ENCODE measurements around the gene PITX1.
"Not testable (repeated sequence)": the region's sequence is repeated elsewhere in the genome, so short reads cannot be mapped to it uniquely, and the experiment has no call there.

PITX1 gene

DNA sequence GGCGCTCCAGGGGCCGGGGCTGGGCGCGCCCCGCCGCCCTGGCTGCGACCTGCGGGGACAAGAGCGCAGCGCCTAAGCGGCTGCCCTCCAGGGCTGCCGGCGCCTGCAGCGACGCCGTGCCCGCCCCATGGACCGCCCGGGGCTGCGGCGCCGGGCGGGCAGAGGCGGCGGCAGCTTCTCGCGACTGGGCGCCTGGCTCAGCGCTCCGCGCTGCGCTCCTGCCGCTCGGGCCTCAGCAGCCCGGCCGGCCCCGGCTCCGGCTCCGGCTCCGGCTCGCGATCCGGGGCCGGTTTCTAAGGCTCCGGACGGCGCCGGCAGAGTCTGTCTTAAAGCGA lies at the start of gene PITX1:
Gene PITX1, minus strand, starts transcription at position 328 of the 335 bp plus-strand sequence. CDS start 347 bp downstream, outside the sequence.
- no peak for DNase-seq

DNA sequence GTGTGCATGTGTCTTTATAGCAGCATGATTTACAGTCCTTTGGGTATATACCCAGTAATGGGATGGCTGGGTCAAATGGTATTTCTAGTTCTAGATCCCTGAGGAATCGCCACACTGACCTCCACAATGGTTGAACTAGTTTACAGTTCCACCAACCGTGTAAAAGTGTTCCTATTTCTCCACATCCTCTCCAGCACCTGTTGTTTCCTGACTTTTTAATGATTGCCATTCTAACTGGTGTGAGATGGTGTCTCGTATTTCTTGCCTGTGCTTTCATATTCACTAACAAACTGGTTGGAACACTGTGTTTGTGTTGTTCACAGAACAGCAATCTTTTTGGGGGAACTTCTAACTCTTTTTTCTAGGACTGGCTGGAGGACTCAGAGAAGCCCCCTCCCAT lies 49.3 kb upstream of the PITX1 start:
- not testable (repeated sequence) for DNase-seq

DNA sequence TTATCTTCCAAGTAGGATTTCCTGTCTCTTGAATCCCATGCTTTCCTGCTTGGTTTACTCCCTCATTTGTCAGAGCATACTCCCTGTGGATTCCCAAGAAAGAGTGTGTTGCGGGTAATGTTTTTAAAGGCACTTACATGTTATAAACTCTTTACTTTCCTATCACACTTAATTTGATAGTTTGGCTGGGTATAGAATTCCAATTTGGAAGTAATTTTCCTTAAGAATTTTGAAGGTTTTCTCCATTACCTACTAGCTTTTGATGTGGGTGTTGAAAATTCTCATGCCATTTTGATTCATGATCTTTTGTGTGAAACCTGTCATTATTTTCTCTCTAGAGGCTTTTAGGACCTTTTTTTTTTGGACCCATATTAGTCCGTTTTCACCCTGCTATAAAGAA lies 47.2 kb upstream of the PITX1 start:
- no peak for DNase-seq

DNA sequence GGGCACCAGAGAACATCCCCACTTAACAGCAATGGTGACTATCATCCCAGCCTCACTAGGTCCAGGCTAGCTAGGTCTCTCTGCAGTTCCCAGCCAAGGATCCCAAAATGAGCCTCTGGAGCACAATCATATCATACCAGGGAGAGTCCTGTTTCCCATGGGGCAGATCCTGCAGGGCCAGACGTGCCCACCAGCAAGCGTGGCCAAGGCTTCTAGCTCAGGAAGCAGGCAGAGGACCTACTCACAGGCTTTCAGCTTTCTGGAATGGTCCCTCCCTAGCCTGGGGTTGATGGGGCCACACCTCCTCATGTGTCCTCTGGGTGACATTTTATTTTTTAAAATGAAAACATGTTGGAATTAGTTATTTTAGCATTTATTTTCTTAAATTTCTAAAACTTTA lies 45.7 kb upstream of the PITX1 start:
- DNase-seq: no peak

DNA sequence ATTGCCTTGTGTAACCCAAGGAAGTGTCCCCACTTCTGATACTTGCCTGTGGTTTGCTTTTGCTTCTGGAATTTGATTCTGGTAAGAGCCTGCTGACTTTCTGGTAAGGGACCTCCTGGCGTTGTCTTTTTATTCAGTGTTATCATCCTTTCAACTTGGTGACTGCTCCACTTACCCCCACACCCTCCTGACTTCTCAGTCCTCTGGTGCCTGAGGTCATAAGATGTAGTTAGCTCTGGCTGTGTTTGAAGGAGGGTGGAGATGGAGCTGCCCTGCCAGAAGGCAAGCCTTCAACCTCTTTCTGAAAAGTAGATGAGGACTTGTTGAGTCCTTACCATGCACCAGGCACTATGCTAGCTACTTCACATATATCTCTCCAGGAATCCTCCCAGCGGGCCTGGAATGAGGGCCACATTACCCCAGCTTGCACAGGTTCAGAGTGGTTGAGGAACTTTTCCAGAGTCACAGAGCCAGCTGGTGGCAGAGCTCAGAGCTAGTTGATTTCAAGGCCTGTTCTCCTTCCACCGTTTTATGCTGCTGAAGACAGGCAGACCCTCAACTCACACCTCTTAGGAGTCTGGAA lies 45.2 kb upstream of the PITX1 start:
- no peak for DNase-seq

DNA sequence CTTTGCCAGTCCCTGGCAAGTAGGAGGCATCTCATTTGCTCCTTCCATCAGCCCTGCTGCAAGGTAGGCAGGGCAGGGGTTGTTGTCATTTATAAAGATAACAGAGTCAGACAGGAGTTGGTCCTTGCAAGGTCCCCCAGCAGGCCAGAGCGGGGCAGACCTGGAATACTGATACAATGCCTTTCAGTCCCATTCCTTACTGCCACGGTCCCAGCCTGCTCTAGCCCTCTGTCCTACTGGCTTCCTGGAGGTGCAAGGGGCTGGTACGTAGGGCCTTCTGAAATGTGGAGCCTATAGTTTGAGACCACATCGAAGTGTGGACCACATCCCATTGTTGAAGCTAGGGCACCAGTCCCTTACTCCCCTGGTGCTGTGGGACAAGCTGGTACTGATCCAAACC lies 42.8 kb upstream of the PITX1 start:
- DNase-seq: no peak

DNA sequence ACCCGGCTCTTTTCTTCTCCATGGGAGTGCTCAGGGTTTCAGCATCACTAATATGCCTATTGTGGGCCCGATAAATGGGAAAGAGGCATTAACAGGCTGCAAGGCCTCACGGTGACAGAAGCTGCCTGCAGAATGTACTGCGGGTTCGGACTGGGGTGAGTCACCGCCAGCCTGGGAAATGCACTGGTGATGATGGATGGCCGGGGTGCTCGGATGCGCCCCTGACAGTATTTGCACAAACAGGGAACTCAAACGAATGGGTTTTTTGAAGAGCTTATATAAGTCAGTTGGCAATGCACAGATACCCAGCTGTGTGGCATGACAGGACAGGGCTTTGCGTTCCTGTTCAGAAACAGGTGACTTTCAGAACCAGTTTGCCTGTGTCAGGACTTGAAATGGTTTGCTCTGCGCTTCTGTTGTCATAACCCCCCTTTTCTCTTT lies 42.0 kb upstream of the PITX1 start:
- no peak for DNase-seq

DNA sequence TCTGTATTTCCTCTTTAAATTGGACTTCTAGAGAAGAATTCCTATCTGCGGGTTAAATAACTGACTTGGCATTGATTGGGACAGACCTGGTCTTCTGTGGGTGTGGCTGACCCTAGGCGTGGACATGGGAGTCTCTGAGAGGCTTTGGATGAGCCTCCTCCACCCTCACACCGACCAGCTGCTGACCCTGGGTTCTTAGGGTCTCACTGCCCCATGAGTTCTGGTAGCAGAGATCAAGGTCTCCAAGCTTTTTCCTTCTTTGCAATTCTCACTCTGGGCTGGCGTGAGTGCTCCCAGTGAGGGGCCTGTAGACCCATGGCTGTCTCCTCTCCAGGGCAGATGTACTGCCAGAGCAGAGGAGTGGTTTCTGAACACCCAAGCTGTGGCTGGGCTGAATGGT lies 41.6 kb upstream of the PITX1 start:
- no peak for DNase-seq

DNA sequence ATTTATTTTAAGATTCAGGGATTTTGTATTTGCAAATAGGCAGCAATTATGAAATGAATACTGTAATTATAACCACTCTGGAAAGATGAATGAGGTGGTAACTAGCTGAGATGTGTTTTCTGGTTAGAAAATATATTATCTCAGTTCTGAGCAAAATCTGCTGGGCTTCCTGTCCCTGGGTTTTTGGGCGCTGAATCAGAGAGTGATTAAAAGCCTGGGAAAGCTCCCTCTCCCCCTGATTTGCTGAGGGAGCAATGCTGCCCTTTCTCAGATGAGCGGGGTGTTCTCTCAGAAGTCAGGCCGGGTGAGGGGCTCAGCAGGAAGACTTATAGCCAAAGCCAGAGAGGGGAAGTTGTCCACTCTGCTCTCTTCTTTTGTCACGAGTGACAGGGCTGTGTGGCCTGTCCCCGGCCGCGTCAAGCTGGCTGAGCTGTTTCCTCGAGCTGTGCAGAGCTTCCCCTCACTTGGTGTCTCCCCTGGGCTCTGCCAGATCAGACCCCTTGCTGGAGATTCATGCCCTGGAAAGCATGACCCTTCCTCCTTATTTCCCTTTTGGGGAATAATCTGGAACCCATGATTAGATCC lies 39.8 kb upstream of the PITX1 start:
- DNase-seq: no peak

DNA sequence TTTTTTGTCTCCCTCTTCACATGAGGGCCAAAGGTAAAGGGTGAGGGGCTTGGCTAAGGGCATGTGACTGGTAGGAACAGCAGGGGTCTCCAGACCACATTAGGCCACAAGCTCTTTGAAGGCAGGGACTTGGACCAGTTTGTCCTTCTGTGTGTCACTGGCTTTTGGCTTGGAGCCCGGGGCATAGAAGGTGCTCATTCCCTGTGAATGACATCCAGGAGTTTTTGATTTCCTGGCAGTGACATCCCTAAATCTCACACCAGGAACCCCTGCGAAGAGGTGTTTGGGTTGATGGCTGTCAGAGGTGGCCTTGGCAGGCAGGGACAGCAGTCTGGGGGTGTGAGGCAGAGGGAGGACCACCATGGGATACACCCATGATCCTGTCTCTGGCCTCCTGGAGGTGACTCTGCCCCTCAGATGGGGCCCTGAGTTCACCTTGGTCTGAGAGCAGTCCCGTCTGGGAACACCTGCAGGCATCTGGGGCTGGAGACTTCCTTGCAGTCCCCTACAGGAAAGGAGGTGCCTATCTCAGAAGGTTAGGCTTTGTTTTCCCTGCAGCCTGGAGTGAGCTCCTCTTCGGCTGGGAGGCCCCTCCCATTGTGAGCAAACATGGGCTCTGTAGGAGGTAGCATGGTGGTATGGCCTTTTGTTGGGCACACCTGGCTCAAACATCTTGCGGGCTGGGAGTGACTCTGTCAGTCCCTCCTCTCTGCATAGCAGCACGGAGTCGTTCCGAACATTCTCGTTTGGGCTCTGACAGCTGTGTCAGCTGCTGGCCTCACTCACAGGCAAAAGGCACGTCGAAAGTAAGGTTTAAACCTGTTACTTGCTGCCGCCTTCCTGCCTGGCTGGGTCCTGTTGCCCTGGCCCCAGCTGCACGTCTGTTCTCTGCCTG lies 38.6 kb upstream of the PITX1 start:
- DNase-seq: no peak

DNA sequence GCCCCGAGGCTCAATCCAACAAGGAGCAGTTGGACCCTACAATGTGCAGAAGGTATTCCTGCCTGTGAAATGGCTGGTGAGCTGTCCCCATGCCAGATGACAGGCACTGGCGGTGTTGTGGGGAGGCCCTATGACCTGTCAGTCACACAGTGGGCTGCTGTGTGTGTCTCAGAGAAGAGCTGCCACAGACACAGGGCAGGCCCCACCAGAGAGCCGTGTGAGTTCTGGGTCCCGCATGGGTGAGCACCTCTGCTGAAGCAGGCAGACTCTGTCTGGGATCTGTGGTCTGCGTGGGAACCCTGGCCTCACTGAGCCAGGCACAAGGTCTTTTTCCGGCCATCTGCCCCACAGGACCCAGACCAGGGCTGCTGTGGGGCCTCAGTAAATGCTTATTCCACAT lies 37.3 kb upstream of the PITX1 start:
- no peak for DNase-seq

DNA sequence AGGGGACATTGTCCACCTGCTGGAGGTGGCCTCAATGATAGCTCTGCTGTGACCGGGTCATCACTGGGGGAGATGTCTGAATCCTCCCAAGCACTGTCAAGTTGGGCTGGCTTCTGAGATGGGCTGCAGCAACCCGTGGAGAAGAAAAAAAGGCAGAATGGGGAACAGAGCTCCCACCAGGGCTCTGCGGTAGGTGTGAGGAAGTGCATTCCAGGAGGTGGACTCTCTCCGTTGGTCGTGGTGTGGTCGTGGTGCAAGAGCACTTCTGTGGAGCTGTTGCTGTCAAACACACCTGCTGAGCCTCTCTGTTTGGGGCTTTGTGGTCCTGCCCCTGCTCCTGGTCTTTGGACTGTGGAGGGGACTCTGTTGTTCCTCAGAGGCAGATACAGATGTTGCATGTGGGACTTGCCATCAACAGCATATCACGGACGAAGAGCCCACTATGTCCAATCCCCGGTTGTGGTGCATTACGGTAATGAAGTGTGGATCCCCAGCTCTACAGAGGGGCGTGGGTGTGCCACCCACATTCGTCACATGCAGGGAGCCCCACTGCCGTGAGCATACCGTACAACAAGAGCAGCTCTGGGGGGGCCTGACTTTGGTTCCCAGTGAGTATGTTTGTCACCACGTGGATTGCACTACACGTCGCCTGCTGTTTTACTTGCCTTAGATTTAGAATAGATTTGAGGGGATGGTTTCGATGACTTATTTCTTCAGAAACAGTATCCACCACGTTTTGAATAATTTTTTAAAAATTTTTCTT lies 36.0 kb upstream of the PITX1 start:
- no peak for DNase-seq

DNA sequence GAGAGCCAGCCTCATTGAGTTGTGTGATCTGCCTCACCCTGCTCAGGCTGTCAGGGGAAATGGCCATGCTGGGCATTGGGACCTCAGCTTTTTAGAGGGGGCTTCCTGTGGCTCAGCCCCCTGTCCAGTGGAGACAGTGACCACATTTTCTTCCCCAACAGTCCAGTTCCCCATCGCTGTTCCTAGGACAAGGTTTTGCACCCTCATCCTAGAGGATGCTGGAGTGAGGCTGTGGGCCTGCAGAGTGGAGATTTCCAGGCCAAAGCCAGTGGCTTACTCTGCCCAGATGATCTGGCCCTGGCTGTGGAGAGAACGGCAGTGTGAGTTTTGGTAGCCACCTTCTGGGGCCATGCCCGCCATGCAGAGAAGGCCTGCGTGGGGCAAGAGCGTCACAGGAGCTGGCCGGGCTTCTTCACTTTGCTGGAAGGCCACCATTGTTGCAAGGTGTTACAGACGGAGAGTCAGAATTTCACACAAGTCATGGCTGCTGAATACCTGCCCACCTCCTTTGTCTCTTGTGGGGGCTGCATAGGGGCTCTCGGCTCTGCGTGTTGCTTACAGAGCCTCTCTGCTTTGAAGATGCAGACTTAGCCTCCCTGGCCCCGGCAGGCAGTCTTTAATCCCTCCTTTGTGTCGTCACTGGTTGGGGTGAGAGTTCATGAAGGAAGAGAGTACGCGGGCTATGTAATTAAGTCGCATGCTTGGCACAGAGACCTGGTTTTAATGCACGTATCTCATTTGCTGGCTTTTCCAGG lies 35.2 kb upstream of the PITX1 start:
- no peak for DNase-seq

DNA sequence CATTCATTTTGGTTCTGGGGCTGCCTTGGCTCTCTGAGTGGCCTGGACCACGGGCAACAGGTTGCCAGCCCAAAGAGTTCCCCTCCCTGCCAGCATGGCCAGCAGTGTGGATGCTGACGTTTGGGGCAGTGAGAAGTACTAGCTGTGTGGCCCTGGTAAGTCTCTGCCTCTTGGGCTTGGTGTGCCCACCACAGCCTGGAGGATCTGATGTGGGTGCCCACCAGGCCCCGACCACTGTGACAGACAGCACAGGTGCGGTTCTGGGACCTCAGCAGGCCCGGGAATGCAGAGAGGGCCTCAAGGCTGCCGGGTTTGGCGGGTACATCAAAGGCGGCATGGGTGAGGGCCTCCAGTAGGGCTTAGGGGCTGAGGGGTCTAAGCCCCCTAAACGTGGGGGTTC lies 33.6 kb upstream of the PITX1 start:
- DNase-seq: no peak

DNA sequence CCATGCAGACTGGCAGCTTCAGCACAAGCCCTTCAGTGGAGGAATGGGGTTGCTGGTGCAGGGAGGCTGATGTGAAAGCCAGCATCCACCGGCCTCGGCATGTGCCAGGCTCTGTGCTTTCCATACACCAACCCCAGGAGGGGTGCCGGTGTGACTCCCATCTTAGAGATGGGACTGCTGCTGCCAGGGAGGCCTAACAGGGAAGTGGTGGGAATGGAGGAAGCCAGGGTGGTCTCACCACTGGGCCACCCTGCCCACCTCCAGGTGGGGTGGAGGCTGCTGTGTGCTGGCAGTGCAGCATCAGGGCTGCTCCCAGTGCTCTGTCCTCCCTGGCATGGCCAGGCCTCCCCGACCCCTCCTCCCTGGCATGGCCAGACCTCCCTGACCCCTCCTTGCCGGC lies 32.8 kb upstream of the PITX1 start:
- no peak for DNase-seq

DNA sequence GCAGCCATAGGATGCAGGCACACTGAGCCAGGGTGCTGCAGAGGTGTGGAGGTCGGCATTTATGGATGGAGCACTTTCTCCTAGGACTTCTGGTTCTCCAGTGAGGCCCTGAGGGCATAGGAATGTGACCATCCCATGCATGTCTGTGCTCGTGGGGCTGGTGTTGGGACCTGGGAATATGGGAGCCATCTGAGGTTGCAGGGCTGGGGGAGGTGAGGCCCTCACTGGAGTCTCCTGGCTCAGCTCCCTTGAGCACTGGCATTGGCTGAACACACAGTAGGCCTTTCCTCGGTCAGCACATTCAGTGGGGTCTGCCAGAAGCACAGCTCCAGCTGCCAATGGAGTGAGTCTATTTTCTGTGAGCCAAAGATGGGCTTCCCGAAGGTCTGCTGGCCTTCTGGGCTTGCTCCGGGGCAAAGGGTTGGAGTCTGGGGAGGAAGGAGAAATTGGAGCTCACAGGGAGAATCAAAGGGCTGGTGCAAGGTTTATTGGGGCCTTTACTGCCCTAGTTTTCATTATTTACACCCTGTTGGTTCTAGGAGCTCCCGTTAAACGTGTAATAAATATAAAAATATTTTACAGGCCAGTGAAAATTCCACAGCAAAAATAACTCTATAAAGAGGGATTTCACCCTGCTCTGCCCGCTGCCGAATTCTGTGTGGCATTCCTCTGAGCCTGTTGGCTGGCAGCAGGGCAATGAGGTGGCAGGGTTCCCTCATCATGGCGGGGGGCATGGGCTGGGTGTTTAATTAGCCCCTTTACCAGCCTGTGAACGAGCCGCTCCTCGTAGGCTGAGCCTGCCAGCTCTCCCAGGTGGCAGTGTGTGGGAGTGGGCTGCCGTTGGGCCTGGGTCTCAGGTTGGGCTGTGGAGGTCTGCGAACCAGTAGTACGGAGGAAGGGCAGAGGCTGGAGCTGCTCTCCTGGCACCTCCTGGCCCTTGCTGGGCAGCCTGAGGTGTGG lies 31.6 kb upstream of the PITX1 start:
- no peak for DNase-seq

DNA sequence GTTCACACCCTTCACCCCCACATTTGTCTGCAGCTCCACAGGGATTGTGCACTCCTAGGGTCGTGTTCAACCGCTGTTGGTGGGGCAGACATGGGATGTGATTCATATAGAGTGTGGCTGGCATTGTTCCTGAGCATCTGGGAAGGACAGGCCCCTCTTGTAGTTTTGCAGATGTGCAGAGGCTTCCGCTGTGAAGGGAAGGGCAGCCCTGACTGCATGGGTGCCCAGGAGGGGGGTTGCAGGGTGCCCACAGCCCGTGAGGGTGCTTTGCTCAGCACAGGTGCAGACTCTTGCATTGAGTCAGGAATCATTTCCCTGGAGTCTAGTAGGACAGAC lies 30.2 kb upstream of the PITX1 start:
- no peak for DNase-seq

DNA sequence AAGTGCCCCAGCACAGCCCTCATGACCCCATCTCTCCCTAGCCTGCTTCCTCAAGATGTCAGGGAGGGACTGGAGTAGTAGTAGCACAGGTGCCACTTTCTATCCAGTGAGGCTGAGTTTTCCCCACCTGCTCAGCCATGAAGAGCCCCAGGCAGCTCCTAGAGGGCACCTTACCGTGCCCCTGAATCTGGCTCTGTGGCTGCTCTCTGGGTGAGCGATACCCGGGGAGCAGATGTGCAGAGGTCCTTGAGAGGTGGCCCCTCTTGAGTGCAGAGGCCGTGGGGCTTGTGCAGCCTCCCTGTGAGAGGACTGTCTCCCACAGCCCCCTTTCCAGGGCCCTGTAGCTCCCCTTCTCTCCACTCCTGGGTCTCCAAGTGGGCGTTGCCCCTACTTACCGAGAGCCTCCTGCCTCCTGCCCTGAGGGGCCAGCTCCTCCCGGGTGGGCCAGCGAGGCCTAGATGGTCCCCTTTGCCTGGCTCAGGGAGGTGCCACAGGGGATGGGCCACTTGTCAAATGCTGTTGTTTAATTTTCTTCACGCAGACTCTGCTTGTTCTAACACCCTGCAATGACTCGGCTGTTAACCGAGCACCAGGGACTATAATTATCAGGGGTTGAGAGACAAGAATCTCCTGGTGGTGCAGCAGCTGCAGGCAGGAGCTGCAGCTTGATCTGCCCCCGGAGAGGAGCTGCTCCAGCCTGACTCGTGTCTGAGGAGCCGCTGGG lies 29.6 kb upstream of the PITX1 start:
- no peak for DNase-seq

DNA sequence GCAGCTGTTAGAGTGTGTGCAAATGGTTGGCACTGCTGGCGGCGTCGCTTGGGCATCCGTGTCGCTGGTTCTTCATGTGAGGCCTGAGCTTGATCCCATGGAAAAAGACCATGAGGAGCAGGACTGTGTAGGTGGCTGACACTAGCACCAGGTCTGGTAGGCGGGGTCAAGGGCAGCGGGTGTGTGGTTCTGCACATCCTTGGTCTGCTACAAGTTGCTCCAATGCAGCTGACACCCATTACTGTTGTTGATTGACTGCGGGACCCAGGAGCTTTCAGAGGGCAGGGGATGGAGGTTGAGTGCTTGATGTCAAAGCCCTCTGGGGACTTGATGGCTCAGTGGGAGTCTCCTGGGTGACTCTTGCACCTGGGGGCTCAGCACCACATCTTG lies 29.0 kb upstream of the PITX1 start:
- DNase-seq: no peak

DNA sequence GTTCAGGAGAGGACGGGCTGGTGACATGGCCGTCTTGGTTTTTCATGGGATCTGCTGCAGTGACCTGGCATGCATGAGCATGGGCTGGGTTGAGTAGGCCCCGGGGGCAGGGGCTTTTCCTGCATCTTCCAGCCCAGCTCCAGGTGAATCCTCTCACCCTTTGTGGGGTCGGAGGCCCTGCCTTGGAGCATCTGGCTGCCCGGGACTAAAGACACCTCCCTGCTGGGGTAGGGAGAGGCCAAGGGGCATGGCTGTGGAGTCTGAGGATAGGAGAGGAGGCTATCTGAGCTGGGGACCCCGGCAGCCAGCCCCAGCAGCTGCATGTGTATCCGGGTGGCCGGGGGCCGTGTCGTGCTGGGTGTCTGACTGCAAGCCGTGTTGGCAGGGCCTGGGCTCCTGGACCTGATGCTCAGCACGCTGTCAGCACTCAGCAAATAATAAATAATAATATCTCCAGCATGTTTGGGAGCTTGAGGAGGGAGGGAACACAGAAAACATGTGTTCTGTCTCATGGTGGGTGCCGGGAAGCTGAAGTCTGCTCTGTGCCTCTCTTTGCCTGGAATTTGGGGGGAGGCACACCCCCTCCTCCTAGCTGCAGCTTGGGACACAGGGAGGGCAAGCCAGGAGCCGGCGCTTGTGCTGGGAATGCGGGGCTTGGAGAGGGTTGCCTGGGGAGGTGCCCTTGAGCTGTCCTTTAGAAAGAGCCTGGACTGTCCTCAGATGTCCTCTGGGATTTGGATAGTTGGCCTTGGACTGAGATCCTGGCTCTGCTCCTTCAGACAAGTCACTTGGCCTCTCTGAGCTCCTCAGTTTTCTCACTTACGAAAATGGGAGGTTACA lies 28.4 kb upstream of the PITX1 start:
- DNase-seq: no peak

Measured in CD4-positive, alpha-beta T cell treated with Interleukin-17A for 1 hour (primary cell).